ENCODE data around the gene MYRF. TPM values are rescaled to one million over a fixed set of nuclear protein-coding genes. Genes with fewer than 3 reads are reported as not detected.

The MYRF gene
- total RNA-seq = 1.3 and 2.0 TPM in 2 replicates

DNA sequence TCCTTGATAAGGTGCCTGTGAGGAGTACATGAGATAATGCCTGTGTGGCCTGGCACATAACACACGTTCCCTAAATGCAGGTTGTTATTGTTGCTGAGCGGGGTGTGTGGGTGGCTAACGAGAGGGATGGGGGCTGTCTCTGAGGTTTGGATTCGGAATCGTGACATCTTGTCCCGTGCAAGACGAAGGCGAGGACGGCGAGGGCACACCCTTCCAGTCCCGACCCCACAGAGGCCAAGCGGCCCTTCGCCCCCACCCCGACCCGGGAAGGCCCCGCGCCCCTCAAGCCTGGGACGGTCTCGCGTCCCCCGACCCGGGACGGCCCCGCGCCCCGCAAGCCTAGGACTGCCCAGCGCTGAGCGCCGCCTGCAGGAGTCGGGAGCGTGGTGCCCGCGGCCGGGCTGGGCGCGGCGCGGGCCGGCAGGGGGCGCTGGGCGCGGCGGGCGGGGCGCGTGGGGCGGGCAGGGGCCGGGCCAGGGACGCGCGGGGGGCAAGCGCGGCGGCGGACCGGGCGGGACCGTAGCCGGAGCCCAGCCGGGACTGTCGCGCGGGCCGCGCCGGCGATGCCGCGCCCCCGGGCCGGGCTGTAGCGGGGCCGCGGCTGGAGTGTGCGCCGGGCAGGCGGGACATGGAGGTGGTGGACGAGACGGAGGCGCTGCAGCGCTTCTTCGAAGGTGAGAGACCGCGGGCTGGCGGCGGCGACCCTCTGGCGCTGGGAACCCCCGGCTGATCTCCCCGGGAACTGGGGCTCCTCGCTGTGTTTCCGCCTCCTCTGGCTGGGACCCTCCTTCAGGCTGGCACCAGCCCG is at the start of gene MYRF:
MYRF (plus strand) TSS at position 520 of the 808 bp plus-strand sequence; CDS start at position 629, 109 bp downstream.

DNA sequence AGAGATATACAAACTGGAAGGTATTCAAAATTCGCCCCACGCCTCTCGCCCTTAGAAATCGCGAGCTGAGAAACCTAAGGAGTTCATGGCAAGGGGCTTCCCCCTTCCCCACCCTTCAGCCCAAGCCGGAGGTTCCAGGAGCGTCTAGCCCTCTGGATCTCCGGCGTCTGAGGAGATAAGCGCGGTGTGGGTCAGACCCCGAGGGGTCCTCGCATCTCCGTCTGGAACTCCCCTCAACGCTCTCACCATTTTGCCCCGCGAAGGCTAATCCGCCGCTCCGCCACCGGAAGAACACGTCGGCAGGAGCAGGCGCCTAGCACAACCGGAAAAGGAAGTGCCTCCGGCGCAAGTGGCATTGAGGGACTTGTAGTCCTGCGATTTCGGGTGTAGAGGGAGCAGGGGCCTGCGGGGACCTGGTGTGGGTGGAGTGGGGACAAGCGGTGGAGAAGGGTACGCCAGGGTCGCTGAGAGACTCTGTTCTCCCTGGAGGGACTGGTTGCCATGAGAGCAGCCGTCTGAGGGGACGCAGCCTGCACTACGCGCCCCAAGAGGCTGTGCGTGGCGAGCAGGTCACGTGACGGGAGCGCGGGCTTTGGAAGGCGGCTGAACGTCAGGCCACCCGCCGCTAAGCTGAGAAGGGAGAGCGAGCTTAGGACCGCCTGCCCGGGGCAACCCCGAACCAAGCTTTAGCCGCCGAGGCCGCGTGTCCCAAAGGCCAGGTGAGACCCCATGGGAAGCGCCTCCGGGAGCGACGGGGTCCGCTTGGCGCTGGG is 40.1 kb downstream of the MYRF start, which contains the start of the genes FEN1 and TMEM258:
FEN1 (plus strand) TSS at position 602 of the 773 bp plus-strand sequence. CDS start 2,451 bp downstream, outside the sequence.
TMEM258 (minus strand) TSS at position 290 of the 773 bp plus-strand sequence; CDS start at position 249, 41 bp downstream.

DNA sequence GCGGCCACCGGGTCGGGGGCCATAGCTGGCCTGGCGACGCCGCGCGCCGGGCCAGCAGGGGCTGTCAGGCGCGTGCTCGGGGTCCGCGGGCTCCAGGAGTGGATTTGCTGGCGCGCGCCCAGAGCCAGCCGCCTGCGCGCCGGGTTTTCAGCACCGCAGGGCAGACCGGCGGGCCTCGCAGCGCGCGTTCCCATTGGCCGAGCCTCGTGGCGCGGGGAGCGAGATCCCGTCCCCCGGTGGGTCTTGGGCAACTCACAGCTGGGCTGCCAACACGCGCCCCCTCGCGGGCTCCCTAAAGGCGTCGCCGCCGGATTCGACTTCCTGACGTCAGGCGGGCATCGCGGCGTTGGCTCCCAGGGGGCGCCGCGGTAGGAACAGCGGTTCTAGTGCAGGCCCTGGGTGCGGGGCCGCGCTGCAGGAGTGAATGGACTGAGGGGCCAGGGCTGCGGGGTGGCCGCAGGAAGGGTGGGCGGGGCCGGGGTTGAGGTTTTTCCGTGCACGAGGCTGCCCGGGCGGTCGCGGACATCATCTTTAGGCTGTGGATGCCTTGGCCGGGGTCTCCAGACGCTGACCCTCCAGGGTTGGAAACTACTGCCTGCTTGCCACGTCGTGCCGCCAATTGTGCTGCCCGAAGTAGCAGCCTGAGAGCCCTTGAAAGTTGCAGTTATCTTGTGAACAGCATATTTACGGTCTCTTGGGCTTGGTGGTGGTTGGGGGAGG is 64.5 kb downstream of the MYRF start, which contains the start of gene FADS1:
FADS1 (minus strand) TSS at position 268 of the 720 bp plus-strand sequence; CDS start at position 194, 74 bp downstream.

GRCh38 chr11:61827571-61828378 is 75.3 kb downstream of the MYRF start, which contains the start of gene FADS2:
FADS2 (plus strand) TSS chr11:61828300; CDS start chr11:61828391, 91 bp downstream.

Other genes with a start within 250 kb of the MYRF start
- under 0.01 TPM in 1 of 2 replicates, not detected in the other for gene LRRC10B, start 243.9 kb upstream of the MYRF start, total RNA-seq
- gene SYT7, start 171.6 kb upstream of the MYRF start, total RNA-seq = 0.19 and 0.85 TPM in 2 replicates
- 2.3 and 2.7 TPM in 2 replicates for gene DAGLA, start 72.2 kb upstream of the MYRF start, total RNA-seq
- 54.6 and 67.9 TPM in 2 replicates for gene TMEM258, start 40.0 kb downstream of the MYRF start, total RNA-seq
- 11.0 and 79.0 TPM in 2 replicates for gene FEN1, start 40.3 kb downstream of the MYRF start, total RNA-seq
- 35.1 and 48.2 TPM in 2 replicates for gene FADS1, start 64.4 kb downstream of the MYRF start, total RNA-seq
- gene FADS2, start 75.7 kb downstream of the MYRF start, total RNA-seq = 57.5 and 125 TPM in 2 replicates
- 92.8 and 113 TPM in 2 replicates for gene FADS3, start 138.9 kb downstream of the MYRF start, total RNA-seq
- gene RAB3IL1, start 164.9 kb downstream of the MYRF start, total RNA-seq = 1.9 and 6.5 TPM in 2 replicates
- gene BEST1, start 197.7 kb downstream of the MYRF start, total RNA-seq = 0.96 and 9.9 TPM in 2 replicates
- 505 and 1,736 TPM in 2 replicates for gene FTH1, start 215.0 kb downstream of the MYRF start, total RNA-seq

Data from regular cardiac myocyte (primary cell).